DND-41 (cell line): ENCODE data around the gene MCM5.

ENCODE experiments used
- ATAC-seq: fragments of 200-7000 bp; cut with Tn5 transposase; 3 replicates; pipeline ENCODE4 v1.9.1; 2021; ENCODE audit warnings: low read depth; ENCODE audit not compliant: insufficient read depth
- DNase-seq: peaks from one replicate; pipeline ENCODE4 v3.0.0-alpha.2; 2020
- H2AFZ ChIP-seq: 2 replicates; pipeline ENCODE4 v1.6.0; 2012; ENCODE audit warnings: low read depth, low read length
- H3K27ac ChIP-seq: 2 replicates; pipeline ENCODE4 v1.5.1; 2012; ENCODE audit warnings: low read length, inconsistent platforms
- H3K27me3 ChIP-seq: fragments of 200-600 bp; sonication (generic); 2 replicates; pipeline ENCODE4 v1.6.0; 2012; ENCODE audit warnings: low read length, mild to moderate bottlenecking, inconsistent platforms; ENCODE audit not compliant: insufficient read depth, poor library complexity
- H3K36me3 ChIP-seq: 2 replicates; pipeline ENCODE4 v1.5.1; 2012; ENCODE audit warnings: low read length, inconsistent platforms; ENCODE audit not compliant: insufficient read depth
- H3K4me1 ChIP-seq: 2 replicates; pipeline ENCODE4 v1.5.1; 2012; ENCODE audit warnings: mild to moderate bottlenecking, low read length; ENCODE audit not compliant: insufficient read depth
- H3K4me2 ChIP-seq: 2 replicates; pipeline ENCODE4 v1.6.0; 2012; ENCODE audit warnings: mild to moderate bottlenecking, moderate library complexity, low read length, inconsistent platforms; ENCODE audit not compliant: insufficient read depth
- H3K4me3 ChIP-seq, 2 experiments: fragments of 200-600 bp in 1 of 2; shearing (Covaris generic) in 1 of 2; 2 replicates each; pipeline ENCODE4 v1.5.1; 2012 to 2016; ENCODE audit warnings: inconsistent platforms in 2 of 2, low read length in 2 of 2, mild to moderate bottlenecking in 2 of 2, low read depth in 1 of 2, moderate library complexity in 1 of 2
- H3K79me2 ChIP-seq: 2 replicates; pipeline ENCODE4 v1.6.0; 2012; ENCODE audit warnings: low read length, inconsistent platforms; ENCODE audit not compliant: insufficient read depth
- H3K9ac ChIP-seq: 2 replicates; pipeline ENCODE4 v1.6.0; 2012; ENCODE audit warnings: low read depth, mild to moderate bottlenecking, inconsistent platforms, low read length, moderate library complexity
- H3K9me3 ChIP-seq: 2 replicates; pipeline ENCODE4 v1.5.1; 2012; ENCODE audit warnings: low read length, moderate library complexity, mild to moderate bottlenecking, inconsistent platforms; ENCODE audit not compliant: insufficient read depth, severe bottlenecking
- H4K20me1 ChIP-seq: 2 replicates; pipeline ENCODE4 v1.6.0; 2012; ENCODE audit warnings: low read length; ENCODE audit not compliant: insufficient read depth
- EZH2 ChIP-seq: IDR thresholded peaks from 3 replicates; pipeline ENCODE4 v1.6.1; 2012; ENCODE audit warnings: borderline replicate concordance, low read depth, mild to moderate bottlenecking, moderate library complexity, low read length, inconsistent platforms; ENCODE audit not compliant: severe bottlenecking
- TF ChIP-seq, protein P1 (sequence below): IDR thresholded peaks from 2 replicates; pipeline ENCODE4 v1.5.1; 2012; ENCODE audit warnings: borderline replicate concordance, low read length, moderate library complexity, mild to moderate bottlenecking; ENCODE audit not compliant: poor library complexity, severe bottlenecking; ENCODE audit errors: extremely low read depth

Gene MCM5

DNA sequence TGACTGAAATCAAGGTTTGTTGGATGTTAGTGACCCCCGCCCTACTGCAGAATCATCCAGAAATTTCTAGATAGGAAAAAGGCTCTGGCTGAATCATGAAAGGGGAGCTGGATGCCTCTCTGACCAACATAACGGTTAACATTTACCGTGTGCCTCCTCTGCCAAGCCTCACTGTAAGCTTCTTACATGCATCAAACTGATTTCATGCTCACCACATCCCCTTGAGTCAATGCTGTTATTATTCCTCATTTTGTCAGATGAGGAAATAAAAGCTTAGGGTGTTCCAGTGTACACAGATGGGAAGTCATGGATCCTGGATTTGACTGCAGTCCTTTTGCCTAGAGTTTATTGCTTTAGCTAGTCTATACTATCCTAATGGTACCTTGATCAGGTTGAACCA, 24.9 kb upstream of the MCM5 start:
- DNase-seq (no peak), ATAC-seq (no peak)
- Histone ChIP-seq H3K9me3 (no peaks in the 10 kb centered on the region), H2AFZ (no peak overlapping the region), H3K4me3 (no peak overlapping the region), H4K20me1 (no peaks in the 10 kb centered on the region), H3K79me2 (no peaks in the 10 kb centered on the region), H3K36me3 (no peaks in the 10 kb centered on the region), H3K4me1 (peaks cover 18% of the 10 kb centered on the region), H3K4me2 (no peak overlapping the region), H3K27ac (no peak overlapping the region), H3K27me3 (no peaks in the 10 kb centered on the region), H3K9ac (no peak overlapping the region)
- TF ChIP-seq, protein P1, sequence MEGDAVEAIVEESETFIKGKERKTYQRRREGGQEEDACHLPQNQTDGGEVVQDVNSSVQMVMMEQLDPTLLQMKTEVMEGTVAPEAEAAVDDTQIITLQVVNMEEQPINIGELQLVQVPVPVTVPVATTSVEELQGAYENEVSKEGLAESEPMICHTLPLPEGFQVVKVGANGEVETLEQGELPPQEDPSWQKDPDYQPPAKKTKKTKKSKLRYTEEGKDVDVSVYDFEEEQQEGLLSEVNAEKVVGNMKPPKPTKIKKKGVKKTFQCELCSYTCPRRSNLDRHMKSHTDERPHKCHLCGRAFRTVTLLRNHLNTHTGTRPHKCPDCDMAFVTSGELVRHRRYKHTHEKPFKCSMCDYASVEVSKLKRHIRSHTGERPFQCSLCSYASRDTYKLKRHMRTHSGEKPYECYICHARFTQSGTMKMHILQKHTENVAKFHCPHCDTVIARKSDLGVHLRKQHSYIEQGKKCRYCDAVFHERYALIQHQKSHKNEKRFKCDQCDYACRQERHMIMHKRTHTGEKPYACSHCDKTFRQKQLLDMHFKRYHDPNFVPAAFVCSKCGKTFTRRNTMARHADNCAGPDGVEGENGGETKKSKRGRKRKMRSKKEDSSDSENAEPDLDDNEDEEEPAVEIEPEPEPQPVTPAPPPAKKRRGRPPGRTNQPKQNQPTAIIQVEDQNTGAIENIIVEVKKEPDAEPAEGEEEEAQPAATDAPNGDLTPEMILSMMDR: no peak
- TF ChIP-seq EZH2: no peak

DNA sequence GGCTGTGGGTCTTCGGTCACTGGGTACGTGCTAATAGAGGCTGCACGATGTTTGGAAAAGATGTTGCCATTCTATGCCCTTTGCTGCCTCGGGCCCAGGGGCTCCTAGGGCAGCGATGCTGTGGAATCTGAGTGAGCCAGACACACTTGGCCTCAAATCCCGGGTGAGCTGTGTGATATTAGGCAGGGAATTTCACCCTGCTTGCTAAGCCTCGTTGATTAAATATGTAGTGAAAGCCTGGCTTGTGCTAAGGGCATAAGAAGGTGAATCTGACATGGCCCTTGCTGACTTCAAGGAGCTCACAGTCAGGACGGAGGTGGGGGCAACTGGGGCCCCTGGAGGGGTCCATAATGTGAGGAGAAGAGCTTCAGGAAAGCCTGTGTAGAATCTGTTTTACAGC, 24.4 kb upstream of the MCM5 start:
- peaks cover 18% of the 10 kb centered on the region for H3K4me1 ChIP-seq
- no peaks in the 10 kb centered on the region for H3K79me2 ChIP-seq
- no peaks in the 10 kb centered on the region for H3K9me3 ChIP-seq
- H3K4me2 ChIP-seq: no peak overlapping the region
- TF ChIP-seq, protein P1: no peak
- no peak for TF ChIP-seq EZH2
- H2AFZ ChIP-seq: no peak overlapping the region
- no peak overlapping the region for H3K27ac ChIP-seq
- no peaks in the 10 kb centered on the region for H3K27me3 ChIP-seq
- H3K4me3 ChIP-seq: no peak overlapping the region
- no peak for ATAC-seq
- H3K36me3 ChIP-seq: no peaks in the 10 kb centered on the region
- H3K9ac ChIP-seq: no peak overlapping the region
- H4K20me1 ChIP-seq: no peaks in the 10 kb centered on the region
- DNase-seq: no peak

DNA sequence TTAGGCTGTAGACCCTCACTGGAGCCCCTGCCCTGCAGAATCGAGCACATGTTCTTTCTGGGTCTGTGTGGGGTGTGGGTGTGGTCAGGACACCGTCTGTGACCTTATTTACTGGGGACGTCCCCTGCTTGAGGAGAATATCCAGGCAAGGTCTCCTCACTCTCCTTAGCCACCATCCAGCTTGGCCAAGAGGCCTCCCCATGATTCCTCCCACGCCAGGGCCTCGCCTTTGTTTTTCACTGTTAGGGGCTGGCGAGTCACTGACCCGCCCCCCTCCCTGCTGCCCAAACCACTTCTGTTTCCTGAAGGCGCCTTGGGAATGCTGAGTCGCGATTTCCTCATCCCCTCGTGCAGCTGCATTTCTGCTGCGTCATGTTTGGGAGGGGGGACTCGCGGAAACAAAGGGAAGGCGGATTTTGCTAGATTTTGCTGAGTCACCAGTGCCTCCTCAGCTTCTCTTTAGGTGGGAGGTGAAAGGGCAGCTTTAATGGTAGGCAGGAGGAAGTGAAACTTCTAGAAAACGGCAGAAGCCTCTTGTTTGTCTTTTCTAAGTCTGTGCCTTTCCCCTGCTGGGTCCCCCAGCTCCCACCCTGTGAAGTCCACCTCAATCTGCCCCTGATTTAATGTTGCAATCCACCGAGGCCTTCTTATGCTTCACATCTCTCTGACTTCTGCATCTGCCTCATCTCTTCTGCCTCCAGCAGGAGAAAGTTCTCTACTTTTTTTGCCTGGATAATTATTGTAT, 23.0 kb upstream of the MCM5 start:
- Histone ChIP-seq H3K27ac (no peak overlapping the region), H3K79me2 (no peaks in the 10 kb centered on the region), H3K4me1 (peaks cover 14% of the 10 kb centered on the region), H3K9ac (no peak overlapping the region), H3K9me3 (no peaks in the 10 kb centered on the region), H4K20me1 (no peaks in the 10 kb centered on the region), H3K27me3 (no peaks in the 10 kb centered on the region), H2AFZ (no peak overlapping the region), H3K36me3 (no peaks in the 10 kb centered on the region), H3K4me3 (no peak overlapping the region), H3K4me2 (no peak overlapping the region)
- peak; percentile 82 for DNase-seq
- TF ChIP-seq, protein P1: no peak
- no peak for TF ChIP-seq EZH2
- peak; percentile 65 for ATAC-seq
